GM12801 (cell line): ENCODE measurements around the gene PRKAG3.

Source experiments
- TF ChIP-seq, protein P1 (sequence below): IDR thresholded peaks from one replicate; pipeline ENCODE4 v1.5.1; 2011; ENCODE audit warnings: control low read depth; ENCODE audit not compliant: insufficient read length; ENCODE audit errors: extremely low read depth

Gene PRKAG3

GRCh38 chr2:218877891-218878290 lies 46.3 kb upstream of the PRKAG3 start:
- TF ChIP-seq, protein P1, sequence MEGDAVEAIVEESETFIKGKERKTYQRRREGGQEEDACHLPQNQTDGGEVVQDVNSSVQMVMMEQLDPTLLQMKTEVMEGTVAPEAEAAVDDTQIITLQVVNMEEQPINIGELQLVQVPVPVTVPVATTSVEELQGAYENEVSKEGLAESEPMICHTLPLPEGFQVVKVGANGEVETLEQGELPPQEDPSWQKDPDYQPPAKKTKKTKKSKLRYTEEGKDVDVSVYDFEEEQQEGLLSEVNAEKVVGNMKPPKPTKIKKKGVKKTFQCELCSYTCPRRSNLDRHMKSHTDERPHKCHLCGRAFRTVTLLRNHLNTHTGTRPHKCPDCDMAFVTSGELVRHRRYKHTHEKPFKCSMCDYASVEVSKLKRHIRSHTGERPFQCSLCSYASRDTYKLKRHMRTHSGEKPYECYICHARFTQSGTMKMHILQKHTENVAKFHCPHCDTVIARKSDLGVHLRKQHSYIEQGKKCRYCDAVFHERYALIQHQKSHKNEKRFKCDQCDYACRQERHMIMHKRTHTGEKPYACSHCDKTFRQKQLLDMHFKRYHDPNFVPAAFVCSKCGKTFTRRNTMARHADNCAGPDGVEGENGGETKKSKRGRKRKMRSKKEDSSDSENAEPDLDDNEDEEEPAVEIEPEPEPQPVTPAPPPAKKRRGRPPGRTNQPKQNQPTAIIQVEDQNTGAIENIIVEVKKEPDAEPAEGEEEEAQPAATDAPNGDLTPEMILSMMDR: no peak

- TF ChIP-seq, protein P1: no peak
These were observed 45.7 kb upstream of the PRKAG3 start for GRCh38 chr2:218877331-218877730.

DNA sequence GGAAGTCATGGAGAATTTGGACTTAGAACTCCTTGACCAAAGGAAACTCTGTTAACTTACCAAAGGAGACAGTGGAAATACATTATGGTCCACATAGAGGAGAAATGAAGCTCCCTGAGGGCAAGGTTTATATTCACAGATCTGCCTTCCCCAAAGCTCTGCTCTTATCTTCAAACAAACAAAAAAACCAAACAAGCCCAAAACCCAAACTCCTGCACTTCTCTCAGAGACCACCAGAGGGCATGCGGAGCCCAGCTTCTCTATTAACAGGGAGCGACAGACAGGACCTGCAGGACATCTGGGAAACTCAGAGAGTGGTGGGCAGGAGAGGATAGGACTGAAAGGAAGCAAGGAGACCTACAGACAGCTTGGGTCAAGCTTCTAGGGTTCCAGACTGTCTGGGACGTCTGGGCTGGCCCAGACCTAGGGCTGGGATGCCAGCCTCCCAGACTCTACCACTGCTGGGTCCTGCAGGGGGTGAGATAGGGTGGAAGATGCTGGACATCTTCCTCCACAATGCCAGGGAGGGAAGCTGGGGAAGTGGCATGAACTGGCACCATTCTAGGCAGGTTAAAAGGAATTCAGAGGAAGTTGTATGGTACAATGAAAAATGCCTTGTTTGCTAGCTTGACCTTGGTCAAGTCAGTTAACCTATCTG lies 45.1 kb upstream of the PRKAG3 start:
- TF ChIP-seq, protein P1: no peak

- TF ChIP-seq, protein P1: no peak
These were observed 44.2 kb upstream of the PRKAG3 start for GRCh38 chr2:218875692-218876246.

DNA sequence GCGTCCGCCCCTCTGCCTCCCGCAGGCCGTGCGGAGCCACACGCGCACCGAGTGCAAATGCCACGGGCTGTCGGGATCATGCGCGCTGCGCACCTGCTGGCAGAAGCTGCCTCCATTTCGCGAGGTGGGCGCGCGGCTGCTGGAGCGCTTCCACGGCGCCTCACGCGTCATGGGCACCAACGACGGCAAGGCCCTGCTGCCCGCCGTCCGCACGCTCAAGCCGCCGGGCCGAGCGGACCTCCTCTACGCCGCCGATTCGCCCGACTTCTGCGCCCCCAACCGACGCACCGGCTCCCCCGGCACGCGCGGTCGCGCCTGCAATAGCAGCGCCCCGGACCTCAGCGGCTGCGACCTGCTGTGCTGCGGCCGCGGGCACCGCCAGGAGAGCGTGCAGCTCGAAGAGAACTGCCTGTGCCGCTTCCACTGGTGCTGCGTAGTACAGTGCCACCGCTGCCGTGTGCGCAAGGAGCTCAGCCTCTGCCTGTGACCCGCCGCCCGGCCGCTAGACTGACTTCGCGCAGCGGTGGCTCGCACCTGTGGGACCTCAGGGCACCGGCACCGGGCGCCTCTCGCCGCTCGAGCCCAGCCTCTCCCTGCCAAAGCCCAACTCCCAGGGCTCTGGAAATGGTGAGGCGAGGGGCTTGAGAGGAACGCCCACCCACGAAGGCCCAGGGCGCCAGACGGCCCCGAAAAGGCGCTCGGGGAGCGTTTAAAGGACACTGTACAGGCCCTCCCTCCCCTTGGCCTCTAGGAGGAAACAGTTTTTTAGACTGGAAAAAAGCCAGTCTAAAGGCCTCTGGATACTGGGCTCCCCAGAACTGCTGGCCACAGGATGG lies 42.0 kb upstream of the PRKAG3 start:
- TF ChIP-seq, protein P1: no peak

GRCh38 chr2:218872645-218873358 lies 41.2 kb upstream of the PRKAG3 start:
- TF ChIP-seq, protein P1: no peak
